Adrenal gland (tissue), 12 donors: Measurements from ENCODE around the gene PTGIR. TPM values are rescaled to one million over a fixed set of nuclear protein-coding genes. Genes with fewer than 3 reads are reported as not detected.

Experiments
- DNase-seq, 7 donors: peaks; one replicate each; pipeline ENCODE4 v3.0.0-alpha.2; 2019 to 2020
- H3K27ac ChIP-seq, 5 donors: fragments of 200-600 bp; sonication (generic) in 4 of 5; 1 replicate in 3 of 5; 2 replicates in 2 of 5; pipeline versions ENCODE4 v1.5.1 to v1.8.0; 2016 to 2020; ENCODE audit warnings: mild to moderate bottlenecking in 1 of 5
- H3K27me3 ChIP-seq: fragments of 200-600 bp; 2 replicates; pipeline ENCODE4 v1.8.0; 2021
- H3K36me3 ChIP-seq, 2 donors: fragments of 200-600 bp; replicated peaks in 1 of 2; 1 replicate in 1 of 2; 2 replicates in 1 of 2; pipeline versions ENCODE4 v1.5.1 to v1.8.0; 2018 to 2022
- H3K4me1 ChIP-seq, 2 donors: fragments of 200-600 bp; replicated peaks in 1 of 2; 1 replicate in 1 of 2; 2 replicates in 1 of 2; pipeline versions ENCODE4 v1.5.1 to v1.8.0; 2018 to 2021
- H3K4me3 ChIP-seq, 4 donors: fragments of 200-600 bp; sonication (generic) in 3 of 4; one replicate each; pipeline ENCODE4 v1.5.1; 2016 to 2018
- H3K9me3 ChIP-seq, 3 donors: fragments of 200-600 bp; sonication (generic) in 1 of 3; replicated peaks in 1 of 3; 1 replicate in 2 of 3; 2 replicates in 1 of 3; pipeline versions ENCODE4 v1.5.1 to v1.8.0; 2016 to 2021
- CTCF ChIP-seq, 6 experiments: fragments of 450-650 bp in 4 of 6; fragments of 200-600 bp in 2 of 6; sonication (generic) in 1 of 6; IDR thresholded peaks; 1 replicate in 5 of 6; 2 replicates in 1 of 6; pipeline versions ENCODE4 v1.5.1 to v1.8.0; 2016 to 2021; ENCODE audit warnings: antibody characterized with exemption in 6 of 6, mild to moderate bottlenecking in 2 of 6, moderate library complexity in 1 of 6
- POLR2A ChIP-seq, 2 donors: fragments of 450-650 bp; IDR thresholded peaks; one replicate each; pipeline ENCODE4 v1.6.1; 2017; ENCODE audit warnings: antibody characterized with exemption in 2 of 2, mild to moderate bottlenecking in 2 of 2, moderate library complexity in 1 of 2
- WGBS, 4 donors: extraction: QIAGEN DNeasy Blood & Tissue Kit in 2 of 4; methylation state at CpG; one replicate each; pipeline versions ENCODE4 v1.1.5 to v1.1.7; 2013 to 2017; 5-methylcytosine and 5-hydroxymethylcytosine counted together
- intact Hi-C, 2 donors: fragments of 100-400 bp; cut with DNase I; formaldehyde crosslinking; loops; one replicate each; pipeline versions ENCODE4 v1.14.1 to v1.15.0; 2022 to 2023
- polyA plus RNA-seq, 3 donors: library from polyadenylated mRNA; stranded (reverse); fragments of 200-250 nt in 2 of 3; fragments of 350-450 nt in 1 of 3; fragmentation: Illumina TruSeq in 1 of 3; extraction: RNeasy Lipid Tissue Mini Kit (QIAGEN cat#74804) in 1 of 3; gene quantifications; one replicate each; pipeline ENCODE4 v1.2.3, GENCODE V29; 2013 to 2014
- total RNA-seq, 9 donors: library from RNA; depleted of rRNA in 4 of 9; stranded (reverse); fragments of >200 nt in 4 of 9; fragments of 120-200 nt in 1 of 9; fragmentation: NEBNext Ultra II Directional in 1 of 9; extraction: Animal tissue kit (Norgen Biotek cat#: 25700) in 1 of 9; gene quantifications; one replicate each; pipeline versions ENCODE4 v1.1.0 to v1.2.4, GENCODE V29; 2013 to 2023
- donor health status: healthy with polysubstance abuse.
- donor health status: Bipolar disorder and iron deficiency.
- donor health status: DM: yes; HTN: yes; CAD: no.
- donor health status: DM: no; HTN: no; CAD: no.
- donor health status: DM: no; HTN: no; CAD: no.
- donor health status: DM: yes; HTN: yes; CAD: no.

PTGIR gene
- total and polyA plus RNA-seq, 12 donors = 0.94 to 24.8 (median 9.8) TPM

- Histone ChIP-seq H3K4me1 (peaks cover 0 to 24% of the 10 kb centered on the region in 2 donors), H3K27me3 (no peaks in the 10 kb centered on the region), H3K36me3 (no peaks in the 10 kb centered on the region), H3K4me3 (no peak overlapping the region), H3K9me3 (no peaks in the 10 kb centered on the region), H3K27ac (no peak overlapping the region)
- TF ChIP-seq CTCF (IDR thresholded peaks at IDR 0.05) (no peak), POLR2A (IDR thresholded peaks at IDR 0.05) (no peak)
- intact Hi-C loops = no loop called here
- no peak for DNase-seq
- WGBS, 4 donors = 83 to 90% (median 87%) methylated on average over 6 of the region's 6 CpGs
These were observed 7.3 kb downstream of the PTGIR start for GRCh38 chr19:46617601-46618000.

GRCh38 chr19:46616631-46617322 lies 8.1 kb downstream of the PTGIR start:
- no peak overlapping the region for H3K4me3 ChIP-seq
- TF ChIP-seq CTCF (IDR thresholded peaks at IDR 0.05) = peak in 4 of 6 experiments; percentile 37 to 48 (median 40)
- no peak for TF ChIP-seq POLR2A (IDR thresholded peaks at IDR 0.05)
- H3K9me3 ChIP-seq = no peaks in the 10 kb centered on the region
- H3K27ac ChIP-seq = peak overlapping the region in 1 of 5 donors; percentile 6
- no peaks in the 10 kb centered on the region for H3K27me3 ChIP-seq
- intact Hi-C loops = no loop called here
- H3K4me1 ChIP-seq = peaks cover 0 to 24% of the 10 kb centered on the region in 2 donors
- DNase-seq = peak; percentile 63 to 83 (median 72)
- WGBS, 4 donors = 15 to 23% (median 17%) methylated on average over 17 of the region's 17 CpGs
- no peaks in the 10 kb centered on the region for H3K36me3 ChIP-seq

- no peaks in the 10 kb centered on the region for H3K27me3 ChIP-seq
- no peak overlapping the region for H3K4me3 ChIP-seq
- 60 to 76% (median 70%) methylated on average over 10 of the region's 10 CpGs for WGBS, 4 donors
- no peaks in the 10 kb centered on the region for H3K9me3 ChIP-seq
- intact Hi-C loops = no loop called here
- H3K4me1 ChIP-seq = peaks cover 0 to 24% of the 10 kb centered on the region in 2 donors
- no peak overlapping the region for H3K27ac ChIP-seq
- no peaks in the 10 kb centered on the region for H3K36me3 ChIP-seq
- TF ChIP-seq CTCF (IDR thresholded peaks at IDR 0.05) = no peak
- TF ChIP-seq POLR2A (IDR thresholded peaks at IDR 0.05) = no peak
- no peak for DNase-seq
These were observed 8.9 kb downstream of the PTGIR start for GRCh38 chr19:46615966-46616365.

GRCh38 chr19:46614114-46614722 lies 10.7 kb downstream of the PTGIR start:
- DNase-seq = peak; percentile 77 to 93 (median 85)
- peaks cover 0 to 17% of the 10 kb centered on the region in 2 donors for H3K4me1 ChIP-seq
- H3K27ac ChIP-seq = no peak overlapping the region
- no peaks in the 10 kb centered on the region for H3K27me3 ChIP-seq
- H3K9me3 ChIP-seq = no peaks in the 10 kb centered on the region
- intact Hi-C loops = loop anchor here (5.0 kb wide), 1 partner anchor 48 kb away; the partner anchor contains the start of gene DACT3 (in 2 of the 2)
- peaks cover 0 to 10% of the 10 kb centered on the region in 2 donors for H3K36me3 ChIP-seq
- no peak overlapping the region for H3K4me3 ChIP-seq
- 7 to 10% (median 8%) methylated on average over 12 of the region's 12 CpGs for WGBS, 4 donors
- TF ChIP-seq CTCF (IDR thresholded peaks at IDR 0.05) (peak; percentile 76 to 91 (median 86)), POLR2A (IDR thresholded peaks at IDR 0.05) (no peak)
